ENCODE results near the gene GCA.

The GCA gene

DNA sequence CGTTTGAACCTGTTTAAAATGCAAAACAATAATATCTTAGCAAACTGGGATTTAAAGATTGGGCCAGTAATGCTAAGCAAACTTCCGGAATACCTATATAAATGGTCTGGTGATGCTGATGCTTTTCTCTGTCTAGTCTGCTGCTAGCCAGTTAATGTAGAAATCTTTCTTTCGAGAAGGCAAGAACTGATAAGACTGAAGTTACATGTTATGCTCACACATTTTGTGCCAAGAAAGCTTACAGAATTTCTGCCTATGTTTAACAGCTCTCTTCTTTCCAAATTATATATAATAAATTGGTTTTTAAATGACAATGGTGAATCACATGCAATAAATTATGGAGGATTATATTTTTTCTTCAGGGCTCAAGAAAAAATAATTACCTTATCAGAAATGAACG, 37.9 kb downstream of the GCA start:
- CTCF ChIA-PET: interaction anchor here (1.3 kb wide), 1 partner anchor 21 kb away, joined by 3 read pairs; no protein-coding TSS in a partner anchor
- POLR2A ChIA-PET: no interaction called here
- no peak for DNase-seq (ENCODE audit: extremely low spot score)
- TF ChIP-seq, protein P1, sequence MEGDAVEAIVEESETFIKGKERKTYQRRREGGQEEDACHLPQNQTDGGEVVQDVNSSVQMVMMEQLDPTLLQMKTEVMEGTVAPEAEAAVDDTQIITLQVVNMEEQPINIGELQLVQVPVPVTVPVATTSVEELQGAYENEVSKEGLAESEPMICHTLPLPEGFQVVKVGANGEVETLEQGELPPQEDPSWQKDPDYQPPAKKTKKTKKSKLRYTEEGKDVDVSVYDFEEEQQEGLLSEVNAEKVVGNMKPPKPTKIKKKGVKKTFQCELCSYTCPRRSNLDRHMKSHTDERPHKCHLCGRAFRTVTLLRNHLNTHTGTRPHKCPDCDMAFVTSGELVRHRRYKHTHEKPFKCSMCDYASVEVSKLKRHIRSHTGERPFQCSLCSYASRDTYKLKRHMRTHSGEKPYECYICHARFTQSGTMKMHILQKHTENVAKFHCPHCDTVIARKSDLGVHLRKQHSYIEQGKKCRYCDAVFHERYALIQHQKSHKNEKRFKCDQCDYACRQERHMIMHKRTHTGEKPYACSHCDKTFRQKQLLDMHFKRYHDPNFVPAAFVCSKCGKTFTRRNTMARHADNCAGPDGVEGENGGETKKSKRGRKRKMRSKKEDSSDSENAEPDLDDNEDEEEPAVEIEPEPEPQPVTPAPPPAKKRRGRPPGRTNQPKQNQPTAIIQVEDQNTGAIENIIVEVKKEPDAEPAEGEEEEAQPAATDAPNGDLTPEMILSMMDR (IDR thresholded peaks at IDR 0.05; ENCODE audit: control extremely low read depth, extremely low read depth, low read depth, missing control alignments): no peak

DNA sequence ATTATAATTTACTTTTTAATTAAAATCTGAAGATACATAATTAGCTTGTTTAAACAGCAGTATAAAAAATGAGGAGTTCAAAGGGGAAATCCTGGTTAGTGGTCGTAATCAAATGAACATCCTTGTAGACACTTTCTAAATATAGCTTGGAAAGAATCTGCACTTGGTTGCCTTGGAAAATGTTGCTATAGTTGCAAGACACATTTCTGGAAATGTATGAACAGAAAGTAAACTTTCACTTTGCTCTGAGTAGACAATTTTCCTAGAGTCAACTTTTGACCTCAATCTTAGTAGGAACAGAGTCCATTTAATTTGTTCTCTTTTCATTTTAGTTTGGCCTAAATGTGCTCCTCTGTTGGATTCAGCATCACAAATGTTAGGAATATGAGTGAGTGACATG, 38.3 kb downstream of the GCA start:
- POLR2A ChIA-PET: no interaction called here
- CTCF ChIA-PET: interaction anchor here (1.3 to 1.5 kb wide), 2 partner anchors 10 to 20 kb away, joined by 3 read pairs; no protein-coding TSS in a partner anchor
- DNase-seq (ENCODE audit: extremely low spot score): no peak
- TF ChIP-seq, protein P1 (IDR thresholded peaks at IDR 0.05; ENCODE audit: control extremely low read depth, extremely low read depth, low read depth, missing control alignments): no peak

DNA sequence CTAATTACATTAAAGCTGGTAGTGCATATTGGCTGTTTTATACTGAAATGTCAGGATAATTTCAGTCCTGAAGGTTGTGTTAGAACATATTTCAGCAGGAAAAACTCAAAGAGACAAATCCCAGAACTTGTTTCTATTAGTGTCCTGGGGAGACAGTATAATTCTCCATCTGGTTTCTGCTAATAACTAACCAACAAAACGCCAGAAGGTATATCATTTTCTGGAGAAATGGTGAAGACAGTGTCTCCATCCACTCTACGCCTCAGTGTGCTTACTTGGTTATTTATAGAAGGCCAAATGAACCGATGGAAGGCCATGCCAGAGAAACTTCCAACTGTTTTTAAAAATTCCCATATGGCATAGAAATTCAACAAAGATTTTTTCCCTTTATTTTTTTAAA, 41.6 kb downstream of the GCA start:
- DNase-seq (ENCODE audit: extremely low spot score): no peak
- ChIA-PET CTCF (interaction anchor here (1.1 kb wide), 1 partner anchor 13 kb away, joined by 3 read pairs; no protein-coding TSS in a partner anchor), POLR2A (no interaction called here)
- TF ChIP-seq, protein P1 (IDR thresholded peaks at IDR 0.05; ENCODE audit: control extremely low read depth, extremely low read depth, low read depth, missing control alignments): no peak

DNA sequence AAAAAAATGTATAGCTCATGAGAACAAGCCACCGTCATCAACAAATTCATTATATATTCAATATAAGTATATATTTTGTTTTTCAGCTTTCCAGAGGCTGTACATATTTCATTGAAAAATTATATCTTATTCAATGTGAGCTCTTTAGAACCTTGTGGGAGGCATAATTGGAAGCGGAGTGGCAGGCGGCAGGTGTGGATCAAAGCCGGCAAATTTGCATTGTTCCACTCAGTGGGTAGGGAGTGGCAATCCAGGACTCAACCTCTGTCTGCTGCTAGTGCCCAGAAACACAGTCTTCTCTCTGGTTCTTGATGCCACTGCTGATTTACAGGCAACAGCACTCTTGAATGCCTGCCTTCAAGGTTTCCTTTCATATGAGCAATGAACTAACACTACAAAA, 46.9 kb downstream of the GCA start:
- no peak for DNase-seq (ENCODE audit: extremely low spot score)
- CTCF ChIA-PET: no interaction called here
- TF ChIP-seq, protein P1 (IDR thresholded peaks at IDR 0.05; ENCODE audit: control extremely low read depth, extremely low read depth, low read depth, missing control alignments): no peak
- POLR2A ChIA-PET: no interaction called here

DNA sequence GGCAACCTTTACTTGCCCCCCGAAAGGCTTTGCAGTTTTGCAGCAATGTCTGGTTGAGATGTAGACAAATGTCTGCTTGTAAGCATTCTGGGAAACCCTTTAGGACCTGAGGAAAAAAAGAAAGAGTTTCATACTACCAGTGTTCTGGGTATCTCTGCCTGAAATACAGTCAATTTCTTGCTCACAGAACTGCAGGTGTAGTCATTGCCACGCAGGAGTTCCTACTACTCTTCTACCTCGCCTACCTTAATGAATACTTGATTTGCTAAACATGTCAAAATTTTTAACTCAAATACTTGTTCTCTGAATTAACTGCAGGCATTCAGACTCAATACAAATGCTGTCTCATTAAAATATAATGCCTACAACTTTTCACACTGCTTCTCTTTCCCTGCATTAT, 56.4 kb downstream of the GCA start:
- ChIA-PET CTCF (no interaction called here), POLR2A (no interaction called here)
- DNase-seq (ENCODE audit: extremely low spot score): no peak
- TF ChIP-seq, protein P1 (IDR thresholded peaks at IDR 0.05; ENCODE audit: control extremely low read depth, extremely low read depth, low read depth, missing control alignments): no peak

DNA sequence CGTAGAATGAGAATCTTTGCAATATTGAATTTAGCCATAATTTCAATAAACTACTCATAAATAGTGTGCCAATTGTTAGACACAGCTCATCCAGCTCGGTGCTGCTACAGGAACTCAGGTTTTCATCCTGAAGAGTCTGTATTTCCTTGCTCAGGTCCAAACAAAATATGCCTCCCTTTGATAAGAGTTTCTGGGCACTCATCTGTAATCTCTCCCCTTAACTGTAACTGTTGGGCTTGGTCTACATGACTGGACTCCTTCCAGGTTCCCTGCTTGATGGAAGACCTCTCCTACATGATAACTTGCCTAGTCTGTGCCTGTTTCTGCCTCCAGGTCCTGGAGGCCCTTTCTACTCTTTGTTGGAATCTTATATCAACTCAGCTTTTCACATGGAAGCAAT, 57.9 kb downstream of the GCA start:
- no peak for DNase-seq (ENCODE audit: extremely low spot score)
- POLR2A ChIA-PET: no interaction called here

More for the DNA sequence above, 57.9 kb downstream of the GCA start:
- TF ChIP-seq, protein P1 (IDR thresholded peaks at IDR 0.05; ENCODE audit: control extremely low read depth, extremely low read depth, low read depth, missing control alignments): no peak
- CTCF ChIA-PET: interaction anchor here (0.9 kb wide), 1 partner anchor 14 kb away, joined by 3 read pairs; no protein-coding TSS in a partner anchor

Data from GM10248 (cell line).